Renal cortex interstitium (tissue), 11 donors: Measurements from ENCODE around the gene KIF18B. TPM values are rescaled to one million over a fixed set of nuclear protein-coding genes. Genes with fewer than 3 reads are reported as not detected.
"Not testable (repeated sequence)": the region's sequence is repeated elsewhere in the genome, so short reads cannot be mapped to it uniquely, and the experiment has no call there.

Source experiments
- DNase-seq, 11 donors: peaks; one replicate each; pipeline ENCODE4 v3.0.0-alpha.2; 2013; ENCODE audit warnings: low read depth in 9 of 11, low spot score in 4 of 11; ENCODE audit errors: extremely low read depth in 1 of 11
- polyA plus RNA-seq, 3 donors: library from polyadenylated mRNA; unstranded; fragments of 120-200 nt; gene quantifications; one replicate each; pipeline ENCODE4 v1.2.1, GENCODE V29; 2013; ENCODE audit not compliant: insufficient read length in 3 of 3

Gene KIF18B
- polyA plus RNA-seq, 3 donors, result 12.0 to 16.9 (median 15.8) TPM

- no peak for DNase-seq
Measured at GRCh38 chr17:44952946-44953475, 5.4 kb upstream of the KIF18B start.

GRCh38 chr17:44948315-44948795 lies 782 bp upstream of the KIF18B start:
- no peak for DNase-seq

- DNase-seq, result not testable (repeated sequence)
Measured at GRCh38 chr17:44945652-44946051, 1.9 kb downstream of the KIF18B start.

- DNase-seq, result no peak
Measured at GRCh38 chr17:44942456-44942855, 5.1 kb downstream of the KIF18B start.

GRCh38 chr17:44941712-44942331 lies 5.8 kb downstream of the KIF18B start:
- DNase-seq, result no peak

- no peak for DNase-seq
Measured at GRCh38 chr17:44940768-44941167, 6.8 kb downstream of the KIF18B start.

- no peak for DNase-seq
Measured at GRCh38 chr17:44940317-44940716, 7.3 kb downstream of the KIF18B start.

- no peak for DNase-seq
Measured at GRCh38 chr17:44935116-44935515, 12.5 kb downstream of the KIF18B start.

GRCh38 chr17:44934745-44935105 lies 12.8 kb downstream of the KIF18B start:
- DNase-seq, result no peak

GRCh38 chr17:44933824-44934744 lies 13.5 kb downstream of the KIF18B start:
- no peak for DNase-seq

- no peak for DNase-seq
Measured at GRCh38 chr17:44932787-44933097, 14.8 kb downstream of the KIF18B start.

GRCh38 chr17:44932096-44932786 lies 15.3 kb downstream of the KIF18B start:
- no peak for DNase-seq

- no peak for DNase-seq
Measured at GRCh38 chr17:44931376-44931775, 16.2 kb downstream of the KIF18B start.

- DNase-seq, result no peak
Measured at GRCh38 chr17:44930667-44931066, 16.9 kb downstream of the KIF18B start.

GRCh38 chr17:44928950-44929720 lies 18.4 kb downstream of the KIF18B start:
- DNase-seq, result no peak

GRCh38 chr17:44928136-44928535 lies 19.4 kb downstream of the KIF18B start:
- DNase-seq, result no peak

GRCh38 chr17:44927696-44928095 lies 19.9 kb downstream of the KIF18B start:
- no peak for DNase-seq

- DNase-seq, result no peak
Measured at GRCh38 chr17:44926821-44927525, 20.6 kb downstream of the KIF18B start.
